Spleen (tissue), 11 donors: ENCODE results near the gene TNKS1BP1. TPM values are rescaled to one million over a fixed set of nuclear protein-coding genes. Genes with fewer than 3 reads are reported as not detected.
A peak's percentile ranks its signal among the peaks of the same experiment; 100 is the strongest.

Experiments used
- DNase-seq: peaks from one replicate; pipeline ENCODE4 v3.0.0-alpha.2; 2020
- H3K27ac ChIP-seq, 8 donors: fragments of 200-600 bp; sonication (generic) in 7 of 8; 1 replicate in 4 of 8; 2 replicates in 4 of 8; pipeline versions ENCODE4 v1.5.0 to v1.8.0; 2016 to 2021; ENCODE audit warnings: inconsistent platforms in 4 of 8, mild to moderate bottlenecking in 4 of 8, moderate library complexity in 1 of 8
- H3K27me3 ChIP-seq, 7 donors: fragments of 200-600 bp; sonication (generic) in 6 of 7; replicated peaks in 1 of 7; 1 replicate in 4 of 7; 2 replicates in 3 of 7; pipeline versions ENCODE4 v1.5.0 to v1.8.0; 2016 to 2021; ENCODE audit warnings: inconsistent platforms in 3 of 7, mild to moderate bottlenecking in 1 of 7
- H3K36me3 ChIP-seq, 6 donors: fragments of 200-600 bp; sonication (generic) in 5 of 6; 1 replicate in 4 of 6; 2 replicates in 2 of 6; pipeline versions ENCODE4 v1.5.0 to v1.8.0; 2016 to 2021; ENCODE audit warnings: inconsistent platforms in 2 of 6
- H3K4me1 ChIP-seq, 6 donors: fragments of 200-600 bp; sonication (generic) in 5 of 6; 1 replicate in 3 of 6; 2 replicates in 3 of 6; pipeline versions ENCODE4 v1.5.0 to v1.8.0; 2016 to 2021; ENCODE audit warnings: inconsistent platforms in 3 of 6
- H3K4me3 ChIP-seq, 8 donors: fragments of 200-600 bp; sonication (generic) in 7 of 8; 1 replicate in 4 of 8; 2 replicates in 4 of 8; pipeline versions ENCODE4 v1.5.0 to v1.8.0; 2016 to 2021; ENCODE audit warnings: inconsistent platforms in 4 of 8, mild to moderate bottlenecking in 4 of 8, moderate library complexity in 2 of 8
- H3K9me3 ChIP-seq, 8 donors: fragments of 200-600 bp; sonication (generic) in 7 of 8; 1 replicate in 4 of 8; 2 replicates in 4 of 8; pipeline versions ENCODE4 v1.5.0 to v1.8.0; 2016 to 2021; ENCODE audit warnings: inconsistent platforms in 4 of 8
- POLR2A ChIP-seq, 3 donors: fragments of 450-650 bp; IDR thresholded peaks; one replicate each; pipeline ENCODE4 v1.5.1; 2017; ENCODE audit warnings: antibody characterized with exemption in 3 of 3, mild to moderate bottlenecking in 1 of 3
- POLR2AphosphoS5 ChIP-seq, 3 donors: sonication (generic); formaldehyde crosslinking; IDR thresholded peaks; one replicate each; pipeline ENCODE4 v1.5.1; 2017; ENCODE audit warnings: antibody characterized with exemption in 3 of 3
- WGBS, 5 donors: extraction: QIAGEN DNeasy Blood & Tissue Kit in 3 of 5; methylation state at CpG; one replicate each; pipeline versions ENCODE4 v1.1.5 to v1.1.7; 2013 to 2018; 5-methylcytosine and 5-hydroxymethylcytosine counted together
- intact Hi-C: fragments of 100-400 bp; cut with DNase I; formaldehyde crosslinking; loops from one replicate; pipeline ENCODE4 v1.15.0; 2023; ENCODE audit warnings: low total_unique reads
- polyA plus RNA-seq, 3 donors: library from polyadenylated mRNA; stranded (reverse); fragments of 200-250 nt; gene quantifications; one replicate each; pipeline ENCODE4 v1.2.1, GENCODE V29; 2013
- total RNA-seq, 7 donors: library from RNA; depleted of rRNA in 3 of 7; stranded (reverse); fragments of >200 nt in 3 of 7; fragmentation: NEBNext Ultra II Directional in 4 of 7; extraction: Animal tissue kit (Norgen Biotek cat#: 25700) in 4 of 7; gene quantifications; one replicate each; pipeline versions ENCODE4 v1.1.0 to v1.2.1, GENCODE V29; 2016 to 2021
- TF ChIP-seq, protein P1 (sequence below), 11 experiments: fragments of 200-600 bp in 7 of 11; fragments of 450-650 bp in 4 of 11; sonication (generic) in 4 of 11; IDR thresholded peaks in 8 of 11; conservative IDR thresholded peaks in 3 of 11; 1 replicate in 7 of 11; 2 replicates in 4 of 11; pipeline versions ENCODE4 v1.4.0 to v1.8.0; 2016 to 2021; ENCODE audit warnings: antibody characterized with exemption in 11 of 11, inconsistent platforms in 4 of 11, mild to moderate bottlenecking in 1 of 11
- donor health status: healthy with polysubstance abuse.
- donor health status: DM: no; HTN: no; CAD: no; lungs with moderate emphysema.
- donor health status: DM: no; HTN: no; CAD: no.
- donor health status: Bipolar disorder and iron deficiency.
- donor health status: healthy.
- donor health status: DM: no; HTN: no; CAD: no.
- donor health status: DM: yes; HTN: yes; CAD: no.

Gene TNKS1BP1
- total and polyA plus RNA-seq, 10 donors = 19.8 to 126 (median 48.2) TPM

GRCh38 chr11:57336111-57336666 is 11.4 kb upstream of the TNKS1BP1 start:
- H3K4me1 ChIP-seq = peaks cover 0 to 35% (median 22%) of the 10 kb centered on the region in 6 donors
- peak; percentile 72 for DNase-seq
- TF ChIP-seq, protein P1, sequence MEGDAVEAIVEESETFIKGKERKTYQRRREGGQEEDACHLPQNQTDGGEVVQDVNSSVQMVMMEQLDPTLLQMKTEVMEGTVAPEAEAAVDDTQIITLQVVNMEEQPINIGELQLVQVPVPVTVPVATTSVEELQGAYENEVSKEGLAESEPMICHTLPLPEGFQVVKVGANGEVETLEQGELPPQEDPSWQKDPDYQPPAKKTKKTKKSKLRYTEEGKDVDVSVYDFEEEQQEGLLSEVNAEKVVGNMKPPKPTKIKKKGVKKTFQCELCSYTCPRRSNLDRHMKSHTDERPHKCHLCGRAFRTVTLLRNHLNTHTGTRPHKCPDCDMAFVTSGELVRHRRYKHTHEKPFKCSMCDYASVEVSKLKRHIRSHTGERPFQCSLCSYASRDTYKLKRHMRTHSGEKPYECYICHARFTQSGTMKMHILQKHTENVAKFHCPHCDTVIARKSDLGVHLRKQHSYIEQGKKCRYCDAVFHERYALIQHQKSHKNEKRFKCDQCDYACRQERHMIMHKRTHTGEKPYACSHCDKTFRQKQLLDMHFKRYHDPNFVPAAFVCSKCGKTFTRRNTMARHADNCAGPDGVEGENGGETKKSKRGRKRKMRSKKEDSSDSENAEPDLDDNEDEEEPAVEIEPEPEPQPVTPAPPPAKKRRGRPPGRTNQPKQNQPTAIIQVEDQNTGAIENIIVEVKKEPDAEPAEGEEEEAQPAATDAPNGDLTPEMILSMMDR (IDR thresholded peaks at IDR 0.05 in 8 of 11, conservative IDR thresholded peaks at IDR 0.05 in 3 of 11) = no peak
- TF ChIP-seq POLR2AphosphoS5 (IDR thresholded peaks at IDR 0.05) (no peak), POLR2A (IDR thresholded peaks at IDR 0.05) (no peak)
- no peaks in the 10 kb centered on the region for H3K9me3 ChIP-seq
- H3K27me3 ChIP-seq = no peaks in the 10 kb centered on the region
- H3K4me3 ChIP-seq = peak overlapping the region; percentile 63 to 97 (median 78)
- intact Hi-C loops = no loop called here
- H3K36me3 ChIP-seq = peaks cover 0 to 33% (median 22%) of the 10 kb centered on the region in 6 donors
- peak overlapping the region; percentile 76 to 96 (median 90) for H3K27ac ChIP-seq
- WGBS, 5 donors = 21 to 26% (median 25%) methylated on average over 12 of the region's 12 CpGs

GRCh38 chr11:57335343-57336110 is 10.8 kb upstream of the TNKS1BP1 start, which contains the start of gene SSRP1:
TSS of gene SSRP1 (minus strand) at chr11:57335892. CDS start at chr11:57335121, 771 bp downstream.
- 0 to 1% (median 0%) methylated on average over 22 to 68 of the region's 69 CpGs for WGBS, 5 donors
- intact Hi-C loops = no loop called here
- H3K9me3 ChIP-seq = no peaks in the 10 kb centered on the region
- H3K4me1 ChIP-seq = peaks cover 0 to 35% (median 22%) of the 10 kb centered on the region in 6 donors
- TF ChIP-seq, protein P1 (IDR thresholded peaks at IDR 0.05 in 8 of 11, conservative IDR thresholded peaks at IDR 0.05 in 3 of 11) = no peak
- TF ChIP-seq POLR2A (IDR thresholded peaks at IDR 0.05) (peak in 1 of 3 donors; percentile 46), POLR2AphosphoS5 (IDR thresholded peaks at IDR 0.05) (peak; percentile 88 to 92 (median 89))
- no peaks in the 10 kb centered on the region for H3K27me3 ChIP-seq
- peak within 1 kb of the TSS; percentile 63 to 97 (median 78) for H3K4me3 ChIP-seq
- peak; percentile 98 for DNase-seq
- peaks cover 0 to 40% (median 29%) of the 10 kb centered on the region in 6 donors for H3K36me3 ChIP-seq
- H3K27ac ChIP-seq = peak within 1 kb of the TSS; percentile 76 to 96 (median 90)

DNA sequence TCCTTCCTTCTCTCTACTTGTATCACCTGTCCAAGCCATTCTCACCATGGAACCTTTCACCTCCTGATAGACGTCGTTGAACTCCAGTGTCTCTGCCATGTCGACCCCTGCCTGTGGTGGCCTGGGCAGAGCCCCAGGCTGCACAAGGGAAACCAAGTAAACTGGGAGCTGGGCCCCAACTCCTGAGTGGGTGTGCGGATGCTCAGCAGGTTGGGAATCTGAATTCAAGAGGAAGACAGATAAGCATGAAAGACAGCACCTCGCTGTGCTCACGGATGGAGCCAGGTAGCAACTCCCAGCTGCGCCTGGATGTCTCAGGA is 10.2 kb upstream of the TNKS1BP1 start:
- intact Hi-C loops = no loop called here
- no peak for TF ChIP-seq POLR2AphosphoS5 (IDR thresholded peaks at IDR 0.05)
- TF ChIP-seq, protein P1 (IDR thresholded peaks at IDR 0.05 in 8 of 11, conservative IDR thresholded peaks at IDR 0.05 in 3 of 11) = no peak
- TF ChIP-seq POLR2A (IDR thresholded peaks at IDR 0.05) = no peak
- Histone ChIP-seq H3K4me3 (peak overlapping the region; percentile 63 to 97 (median 78)), H3K27ac (peak overlapping the region in 7 of 8 donors; percentile 87 to 96 (median 91)), H3K9me3 (no peaks in the 10 kb centered on the region), H3K27me3 (no peaks in the 10 kb centered on the region), H3K4me1 (peaks cover 0 to 35% (median 22%) of the 10 kb centered on the region in 6 donors), H3K36me3 (peaks cover 0 to 45% (median 34%) of the 10 kb centered on the region in 6 donors)
- 4 to 15% (median 8%) methylated on average over 7 of the region's 7 CpGs for WGBS, 5 donors
- no peak for DNase-seq
